Smooth muscle cell (in vitro differentiated cells): ENCODE data around the gene CAMK2D. TPM values are rescaled to one million over a fixed set of nuclear protein-coding genes. Genes with fewer than 3 reads are reported as not detected.

Experiments used
- DNase-seq: peaks from one replicate; lab custom pipeline; 2025; ENCODE audit not compliant: unreplicated experiment; lab: John Stamatoyannopoulos, UW
- H2AFZ ChIP-seq: fragments of 200-600 bp; sonication (generic); 2 replicates; pipeline ENCODE4 v1.6.0; 2016; ENCODE audit warnings: antibody characterized with exemption, low read depth, mild to moderate bottlenecking
- H3F3A ChIP-seq: fragments of 200-600 bp; sonication (generic); 2 replicates; pipeline ENCODE4 v1.6.0; 2017; ENCODE audit warnings: antibody characterized with exemption, low read depth
- H3K27ac ChIP-seq: fragments of 200-600 bp; sonication (generic); 2 replicates; pipeline ENCODE4 v1.5.1; 2016; ENCODE audit warnings: low read depth, mild to moderate bottlenecking
- H3K27me3 ChIP-seq: fragments of 200-600 bp; sonication (generic); 2 replicates; pipeline ENCODE4 v1.6.1; 2016; ENCODE audit warnings: low read depth, mild to moderate bottlenecking
- H3K36me3 ChIP-seq: fragments of 200-600 bp; sonication (generic); 2 replicates; pipeline ENCODE4 v1.5.1; 2016; ENCODE audit warnings: low read depth
- H3K4me1 ChIP-seq: fragments of 200-600 bp; sonication (generic); 2 replicates; pipeline ENCODE4 v1.5.1; 2016; ENCODE audit warnings: low read depth
- H3K4me2 ChIP-seq: fragments of 200-600 bp; sonication (generic); 2 replicates; pipeline ENCODE4 v1.6.0; 2016; ENCODE audit warnings: mild to moderate bottlenecking
- H3K4me3 ChIP-seq: fragments of 200-600 bp; sonication (generic); 2 replicates; pipeline ENCODE4 v1.5.1; 2016; ENCODE audit warnings: mild to moderate bottlenecking
- H3K79me2 ChIP-seq: fragments of 200-600 bp; sonication (generic); 2 replicates; pipeline ENCODE4 v1.6.0; 2016; ENCODE audit warnings: low read depth, mild to moderate bottlenecking
- H3K9ac ChIP-seq: fragments of 200-600 bp; sonication (generic); 2 replicates; pipeline ENCODE4 v1.6.0; 2016; ENCODE audit warnings: low read depth
- H3K9me3 ChIP-seq: fragments of 200-600 bp; sonication (generic); replicated peaks from 2 replicates; pipeline ENCODE4 v1.5.1; 2016; ENCODE audit warnings: low read depth
- H4K20me1 ChIP-seq: fragments of 200-600 bp; sonication (generic); 2 replicates; pipeline ENCODE4 v1.6.0; 2016; ENCODE audit warnings: low read depth
- WGBS: methylation state at CpG from one replicate; pipeline ENCODE4 v1.1.7; 2016; ENCODE audit warnings: low lambda C conversion rate; 5-methylcytosine and 5-hydroxymethylcytosine counted together
- polyA plus RNA-seq: library from polyadenylated mRNA; unstranded; fragments of >200 nt; fragmentation: Nextera tagmentation; extraction: Ambion mirVana; gene quantifications from 2 replicates; pipeline ENCODE4 v1.2.1, GENCODE V29; 2016
- total RNA-seq: library from RNA; depleted of rRNA; stranded (reverse); fragments of >200 nt; gene quantifications from 2 replicates; pipeline ENCODE4 v1.2.3, GENCODE V29; 2014
- TF ChIP-seq, protein P1 (sequence below): fragments of 200-600 bp; sonication (generic); IDR thresholded peaks from 2 replicates; pipeline ENCODE4 v1.5.1; 2017; ENCODE audit warnings: borderline replicate concordance, mild to moderate bottlenecking, antibody characterized with exemption; ENCODE audit not compliant: insufficient read depth, poor library complexity, severe bottlenecking

The CAMK2D gene
- total and polyA plus RNA-seq, 2 experiments from 2014 or later, result 17.2 to 36.0 TPM

DNA sequence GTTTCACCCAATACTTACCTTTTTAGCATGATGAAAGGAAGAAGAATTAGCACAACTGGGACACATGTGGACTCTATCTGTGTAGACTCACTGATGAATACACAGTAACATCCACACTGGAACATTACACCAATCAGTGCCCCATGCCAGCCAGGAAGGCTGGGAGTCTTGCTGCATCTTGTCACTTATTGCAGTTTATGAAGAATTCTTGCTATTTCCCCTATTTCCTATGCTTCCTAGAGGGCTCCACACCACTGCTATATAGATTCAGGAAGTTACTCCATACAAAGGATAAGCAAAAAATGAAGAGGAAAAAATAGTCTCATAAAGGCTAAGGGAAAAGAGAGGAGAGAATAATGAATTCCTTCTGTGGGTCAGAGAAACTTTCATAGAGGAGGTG lies 201.0 kb downstream of the CAMK2D start:
- no peak for DNase-seq
- H3K9me3 ChIP-seq, result no peaks in the 10 kb centered on the region
- peak overlapping the region; percentile 67 for H3K9ac ChIP-seq
- H3F3A ChIP-seq, result no peaks in the 10 kb centered on the region
- no peaks in the 10 kb centered on the region for H3K36me3 ChIP-seq
- peak overlapping the region; percentile 49 for H3K4me2 ChIP-seq
- H3K79me2 ChIP-seq, result no peaks in the 10 kb centered on the region
- H3K4me1 ChIP-seq, result peaks cover 19% of the 10 kb centered on the region
- H3K4me3 ChIP-seq, result no peak overlapping the region
- H4K20me1 ChIP-seq, result no peaks in the 10 kb centered on the region
- no peaks in the 10 kb centered on the region for H3K27me3 ChIP-seq
- peak overlapping the region; percentile 26 for H2AFZ ChIP-seq
- TF ChIP-seq, protein P1, sequence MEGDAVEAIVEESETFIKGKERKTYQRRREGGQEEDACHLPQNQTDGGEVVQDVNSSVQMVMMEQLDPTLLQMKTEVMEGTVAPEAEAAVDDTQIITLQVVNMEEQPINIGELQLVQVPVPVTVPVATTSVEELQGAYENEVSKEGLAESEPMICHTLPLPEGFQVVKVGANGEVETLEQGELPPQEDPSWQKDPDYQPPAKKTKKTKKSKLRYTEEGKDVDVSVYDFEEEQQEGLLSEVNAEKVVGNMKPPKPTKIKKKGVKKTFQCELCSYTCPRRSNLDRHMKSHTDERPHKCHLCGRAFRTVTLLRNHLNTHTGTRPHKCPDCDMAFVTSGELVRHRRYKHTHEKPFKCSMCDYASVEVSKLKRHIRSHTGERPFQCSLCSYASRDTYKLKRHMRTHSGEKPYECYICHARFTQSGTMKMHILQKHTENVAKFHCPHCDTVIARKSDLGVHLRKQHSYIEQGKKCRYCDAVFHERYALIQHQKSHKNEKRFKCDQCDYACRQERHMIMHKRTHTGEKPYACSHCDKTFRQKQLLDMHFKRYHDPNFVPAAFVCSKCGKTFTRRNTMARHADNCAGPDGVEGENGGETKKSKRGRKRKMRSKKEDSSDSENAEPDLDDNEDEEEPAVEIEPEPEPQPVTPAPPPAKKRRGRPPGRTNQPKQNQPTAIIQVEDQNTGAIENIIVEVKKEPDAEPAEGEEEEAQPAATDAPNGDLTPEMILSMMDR, result no peak
- peak overlapping the region; percentile 89 for H3K27ac ChIP-seq

DNA sequence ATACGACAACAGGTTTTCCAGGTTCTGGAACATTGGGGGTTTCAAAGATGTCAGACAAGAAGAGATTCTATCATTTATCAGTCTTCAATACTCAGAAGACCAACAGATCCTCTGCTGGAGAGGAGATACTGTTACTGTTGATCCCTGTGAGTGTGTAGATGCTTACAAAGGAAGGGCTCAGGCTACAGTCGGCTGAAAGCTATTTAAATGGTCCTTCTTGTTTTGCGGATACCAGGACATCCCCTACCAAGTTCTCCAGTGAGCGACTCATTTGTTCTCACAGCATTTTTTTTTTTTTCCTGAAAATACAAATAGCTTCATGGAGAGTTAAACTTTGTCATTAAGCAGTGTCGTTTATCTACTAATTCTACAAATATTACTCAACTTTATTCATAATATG lies 201.6 kb downstream of the CAMK2D start:
- Histone ChIP-seq H2AFZ (no peak overlapping the region), H3K27ac (peak overlapping the region; percentile 89), H3K79me2 (no peaks in the 10 kb centered on the region), H3K4me2 (no peak overlapping the region), H4K20me1 (no peaks in the 10 kb centered on the region), H3K4me3 (no peak overlapping the region), H3F3A (no peaks in the 10 kb centered on the region), H3K9me3 (no peaks in the 10 kb centered on the region), H3K27me3 (no peaks in the 10 kb centered on the region), H3K36me3 (no peaks in the 10 kb centered on the region), H3K9ac (no peak overlapping the region), H3K4me1 (peaks cover 16% of the 10 kb centered on the region)
- 82% methylated on average over 5 of the region's 5 CpGs for WGBS
- DNase-seq, result no peak
- TF ChIP-seq, protein P1, result no peak

DNA sequence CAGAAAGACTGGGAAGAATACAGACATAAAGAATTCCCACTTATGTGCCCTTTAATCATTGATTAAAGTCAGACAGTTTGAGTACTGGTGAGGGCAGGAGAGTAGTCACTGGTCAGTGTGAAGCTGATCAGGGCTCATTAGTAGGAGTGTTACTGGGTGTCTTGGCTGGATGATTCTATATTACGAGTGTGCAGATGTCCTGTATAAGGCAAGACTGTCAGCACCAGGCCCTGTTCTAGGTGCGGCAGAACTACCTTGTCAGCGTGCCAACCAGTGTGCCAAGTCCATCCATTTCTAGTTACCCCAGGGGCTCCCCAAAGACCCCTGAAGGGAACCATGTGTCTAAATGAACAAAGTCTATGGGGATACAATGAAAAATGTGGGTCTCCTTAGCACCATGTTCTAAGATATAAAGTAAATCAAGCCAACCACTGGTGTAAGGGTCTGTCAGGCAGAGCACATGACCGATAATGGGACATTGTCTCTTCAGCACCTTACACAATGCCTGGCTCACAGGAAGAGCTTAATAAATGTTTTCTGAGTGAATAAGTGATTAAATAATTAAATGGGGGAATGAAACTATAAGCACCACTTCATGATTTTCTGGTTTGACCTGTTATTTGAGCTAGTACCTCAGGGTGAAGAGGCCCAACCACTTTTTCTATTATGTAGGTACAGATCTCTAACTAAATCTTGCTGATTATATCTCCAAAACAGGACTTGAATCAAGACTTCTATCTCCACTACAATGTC lies 205.0 kb downstream of the CAMK2D start:
- Histone ChIP-seq H3K27ac (no peak overlapping the region), H3K9me3 (no peaks in the 10 kb centered on the region), H4K20me1 (no peaks in the 10 kb centered on the region), H3K9ac (no peak overlapping the region), H3K27me3 (no peaks in the 10 kb centered on the region), H3K36me3 (no peaks in the 10 kb centered on the region), H3K4me1 (peaks cover 13% of the 10 kb centered on the region), H3K79me2 (no peaks in the 10 kb centered on the region), H2AFZ (no peak overlapping the region), H3K4me3 (no peak overlapping the region), H3F3A (no peaks in the 10 kb centered on the region), H3K4me2 (no peak overlapping the region)
- DNase-seq, result no peak
- TF ChIP-seq, protein P1, result no peak
- WGBS, result 92% methylated on average over 4 of the region's 4 CpGs

DNA sequence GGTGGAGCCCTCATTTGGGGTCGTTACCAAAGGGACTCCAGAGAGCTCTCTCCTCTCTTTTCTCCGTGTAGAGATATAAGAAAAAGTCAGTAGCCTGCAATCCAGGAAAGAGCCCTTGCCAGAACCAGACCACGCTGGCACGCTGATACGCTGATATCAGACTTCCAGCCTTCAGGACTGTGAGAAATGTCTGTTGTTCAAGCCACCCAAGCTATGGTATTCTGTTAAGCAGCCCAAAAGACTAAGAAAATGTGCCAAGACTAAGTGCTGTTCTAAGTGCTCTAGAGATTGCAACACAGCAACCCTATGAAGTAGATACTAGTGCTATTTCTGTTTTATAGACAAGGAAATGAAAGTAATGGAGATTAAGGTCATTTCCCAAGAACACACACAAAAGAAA lies 205.7 kb downstream of the CAMK2D start:
- Histone ChIP-seq H3K27me3 (no peaks in the 10 kb centered on the region), H3F3A (no peaks in the 10 kb centered on the region), H3K4me3 (no peak overlapping the region), H3K4me2 (no peak overlapping the region), H3K36me3 (no peaks in the 10 kb centered on the region), H3K79me2 (no peaks in the 10 kb centered on the region), H3K9ac (no peak overlapping the region), H3K27ac (no peak overlapping the region), H3K9me3 (no peaks in the 10 kb centered on the region), H2AFZ (no peak overlapping the region), H3K4me1 (peaks cover 9% of the 10 kb centered on the region), H4K20me1 (no peaks in the 10 kb centered on the region)
- TF ChIP-seq, protein P1, result no peak
- WGBS, result 78% methylated on average over 5 of the region's 5 CpGs
- no peak for DNase-seq
